HG02759 (cell line): ENCODE data around the gene NECAB2.

Experiments used
- ATAC-seq: cut with Tn5 transposase; IDR thresholded peaks from one replicate; pipeline ENCODE4 v1.9.1; 2021; ENCODE audit warnings: mild to moderate bottlenecking, moderate library complexity; ENCODE audit not compliant: unreplicated experiment

The NECAB2 gene

DNA sequence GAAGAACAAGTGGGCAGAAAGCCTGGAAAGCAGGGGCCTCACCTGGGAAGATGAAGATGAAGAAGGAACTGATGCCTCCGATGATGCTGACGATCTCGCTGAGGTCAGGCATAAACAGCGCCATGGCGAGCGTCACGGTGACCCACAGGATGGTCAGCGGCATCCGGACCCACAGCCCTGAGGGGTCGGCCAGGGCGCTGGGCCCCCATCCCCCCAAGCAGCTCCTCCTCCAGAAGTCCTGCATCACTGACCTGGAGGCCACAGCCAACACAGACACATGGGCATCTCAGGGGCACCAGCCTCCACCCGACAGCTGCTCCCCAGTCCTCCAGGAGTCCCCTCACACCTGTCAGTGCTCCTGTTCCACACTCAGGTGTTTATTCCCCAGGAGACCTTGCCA, 48.4 kb downstream of the NECAB2 start:
- ATAC-seq = no peak

DNA sequence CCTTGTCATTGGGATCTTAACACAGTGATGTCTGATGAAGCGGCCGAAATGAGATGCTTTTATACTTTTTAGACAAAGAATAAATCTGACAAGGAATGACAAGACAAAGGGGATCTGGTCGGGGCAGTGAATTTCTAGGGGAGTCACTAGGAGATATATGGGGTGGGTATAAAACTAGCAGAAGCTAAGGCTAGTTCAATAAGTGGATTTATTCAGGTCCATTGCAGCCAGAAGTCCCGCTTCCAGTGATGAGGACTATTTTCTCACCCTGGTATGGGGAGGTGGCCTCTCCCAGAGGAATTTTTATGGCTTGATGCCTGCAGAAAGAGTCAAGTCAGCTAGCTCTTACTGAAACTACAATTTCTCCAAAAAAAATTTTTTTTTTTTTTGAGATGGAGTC, 50.7 kb downstream of the NECAB2 start:
- no peak for ATAC-seq

DNA sequence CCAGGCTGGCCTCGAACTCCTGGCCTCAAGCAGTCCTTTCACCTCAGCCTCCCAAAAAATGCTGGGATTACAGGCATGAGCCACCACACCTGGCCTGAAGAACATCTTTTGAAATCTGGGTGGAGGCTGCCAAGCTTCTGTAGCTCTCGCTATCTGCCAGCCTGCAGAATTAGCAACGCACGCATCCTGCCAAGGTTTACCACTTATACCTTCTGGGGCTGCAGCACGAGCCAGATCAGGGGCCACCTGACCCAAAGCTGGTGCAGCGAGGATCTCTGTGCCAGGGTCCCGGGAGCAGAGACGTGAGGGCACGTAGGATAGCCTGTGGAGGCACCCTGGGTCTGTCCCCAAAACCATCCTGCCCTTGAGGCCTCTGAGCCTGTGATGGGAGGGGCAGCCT, 52.3 kb downstream of the NECAB2 start:
- ATAC-seq = no peak

DNA sequence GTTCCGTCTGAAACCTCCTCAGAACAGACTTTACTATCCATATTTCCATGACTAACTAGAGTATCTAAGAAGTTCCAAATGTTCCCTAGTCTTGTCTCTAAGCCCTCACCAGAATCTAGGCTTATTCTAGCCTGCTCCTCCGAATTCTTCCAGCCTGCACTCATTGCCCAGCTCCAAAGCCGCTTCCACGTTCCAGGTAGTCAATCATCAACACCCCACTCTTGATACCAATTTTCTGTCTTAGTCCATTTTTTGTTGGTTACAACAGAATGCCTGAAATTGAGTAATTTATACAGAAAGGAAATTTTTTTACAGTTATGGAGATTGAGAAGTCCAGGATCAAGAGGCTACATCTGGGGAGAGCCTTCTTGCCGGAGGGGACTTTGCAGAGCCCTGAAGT, 53.4 kb downstream of the NECAB2 start:
- ATAC-seq = no peak

DNA sequence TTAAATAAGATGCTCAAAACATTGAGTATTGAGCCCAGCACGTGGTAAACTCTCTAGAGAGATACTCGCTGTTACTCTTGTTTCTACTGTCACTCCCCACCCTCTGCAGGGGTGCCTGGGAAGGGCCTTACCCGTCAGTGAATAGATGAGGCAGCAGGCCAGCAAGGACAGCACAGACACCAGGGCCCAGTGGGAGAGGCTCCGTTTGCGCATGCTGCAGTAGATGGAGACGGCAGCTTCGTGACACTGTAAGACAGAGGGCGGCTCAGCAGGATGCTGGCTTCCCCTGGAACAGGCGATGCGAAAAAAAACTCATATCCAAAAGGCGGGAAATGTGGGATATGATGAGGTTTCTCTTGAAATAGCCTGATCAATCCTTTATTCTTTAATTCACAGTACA, 54.6 kb downstream of the NECAB2 start:
- no peak for ATAC-seq

DNA sequence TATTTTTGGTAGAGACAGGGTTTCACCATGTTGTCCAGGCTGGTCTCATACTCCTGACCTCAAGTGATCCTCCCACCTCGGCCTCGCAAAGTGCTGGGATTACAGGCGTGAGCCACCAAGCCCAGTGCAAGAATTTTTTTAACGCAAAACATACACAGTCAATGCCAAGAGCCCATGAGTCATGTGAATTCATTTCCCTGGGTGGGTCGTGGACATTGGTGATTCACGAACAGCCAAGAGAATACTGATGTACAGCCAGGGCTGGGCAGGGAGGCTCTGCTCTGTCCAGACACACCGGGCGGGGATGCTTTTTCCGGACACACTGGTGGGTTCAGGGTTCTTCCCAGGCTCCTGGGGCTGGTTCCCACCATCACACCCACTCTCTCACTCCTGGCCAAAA, 56.8 kb downstream of the NECAB2 start:
- no peak for ATAC-seq

DNA sequence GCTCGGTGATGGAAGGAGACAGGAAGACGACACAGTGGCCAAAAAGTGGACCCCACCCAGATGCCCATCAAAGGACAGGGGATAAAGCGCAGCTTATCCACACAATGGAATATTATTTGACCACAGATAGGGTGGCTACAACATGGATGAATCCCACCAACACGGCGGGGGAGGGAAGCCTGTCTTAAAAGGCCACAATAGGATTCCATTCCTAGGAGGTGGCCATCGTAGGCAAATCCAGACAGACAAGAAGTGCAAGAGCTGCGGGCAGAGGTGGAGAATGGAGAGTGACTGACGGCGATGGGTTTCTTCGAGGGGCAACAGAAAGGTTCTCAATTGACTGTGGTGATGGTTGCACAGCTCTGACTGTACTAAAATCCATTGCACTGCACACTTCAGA, 58.6 kb downstream of the NECAB2 start:
- ATAC-seq = no peak

DNA sequence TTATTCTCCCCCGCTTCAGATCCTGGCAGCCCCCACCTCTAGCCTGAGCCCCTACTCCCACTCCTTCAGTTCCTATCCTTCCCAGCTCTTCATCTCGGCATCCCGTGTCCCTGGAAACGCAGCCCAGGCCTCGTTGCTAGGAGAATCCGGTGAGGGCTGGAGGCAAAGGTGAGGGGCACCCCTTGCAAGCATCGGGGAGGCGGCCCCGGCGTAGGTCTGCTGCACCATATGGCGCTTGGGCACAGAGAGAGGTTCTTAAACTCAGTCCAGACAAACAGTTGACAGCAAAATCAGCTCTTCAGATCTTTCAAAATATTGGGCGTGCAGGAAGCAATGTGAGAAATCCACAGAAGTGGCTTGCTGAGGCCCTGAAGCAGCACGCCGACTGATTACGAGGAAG, 59.6 kb downstream of the NECAB2 start:
- no peak for ATAC-seq

DNA sequence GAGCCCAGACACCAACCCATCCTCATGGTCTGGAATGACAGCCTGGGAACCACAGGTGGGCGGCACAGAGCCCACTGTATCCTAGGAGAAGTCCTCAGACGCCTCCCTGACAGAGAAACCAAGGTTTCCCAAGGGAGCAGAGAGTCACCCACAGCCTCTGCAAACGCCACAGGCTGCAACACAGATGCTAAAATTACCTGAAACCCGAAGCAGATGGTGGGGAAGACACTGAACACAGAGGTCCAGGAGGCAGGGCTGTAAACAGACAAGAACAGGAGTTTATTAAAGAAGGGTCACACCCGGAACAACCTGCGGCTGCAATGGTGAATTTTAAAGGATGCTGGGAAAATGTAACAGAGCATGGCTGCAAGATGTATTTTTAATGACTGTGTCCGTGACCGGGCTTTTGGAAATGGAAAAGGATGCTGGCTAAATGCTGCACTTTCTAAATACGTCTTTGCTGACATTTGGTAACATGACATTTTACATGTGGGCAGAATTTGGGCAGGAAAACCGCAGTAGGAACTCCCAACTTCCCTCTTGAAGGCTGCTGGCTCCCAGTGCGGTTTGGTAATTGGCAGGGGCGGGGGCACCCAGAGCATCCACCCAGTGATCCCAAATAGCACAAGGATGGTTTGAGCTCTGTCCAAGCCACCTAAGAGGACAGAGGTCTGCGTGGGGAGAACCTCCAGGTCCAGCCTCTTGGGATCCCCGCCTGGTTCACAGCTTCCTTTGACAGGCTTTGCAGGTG, 61.4 kb downstream of the NECAB2 start:
- ATAC-seq = no peak

DNA sequence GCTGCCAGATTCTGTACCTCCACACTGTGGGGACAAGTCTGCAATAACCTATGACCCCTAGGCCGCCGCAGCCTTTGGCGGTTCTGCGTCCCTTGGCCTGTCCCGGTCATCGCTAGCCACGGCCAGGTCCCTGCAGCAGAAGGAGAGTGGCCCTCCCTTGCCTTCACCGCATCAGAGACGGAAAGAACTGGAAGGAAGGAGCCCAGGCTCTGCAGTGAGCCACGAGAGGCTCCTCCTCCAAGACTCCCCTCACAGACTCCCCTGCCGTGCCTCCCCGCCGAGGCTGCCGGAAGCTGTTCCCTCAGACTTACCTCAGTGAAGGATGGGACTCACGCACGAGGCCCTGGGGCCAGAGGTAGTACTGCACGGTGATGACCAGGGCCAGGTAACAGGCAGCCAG, 63.5 kb downstream of the NECAB2 start:
- ATAC-seq = no peak

DNA sequence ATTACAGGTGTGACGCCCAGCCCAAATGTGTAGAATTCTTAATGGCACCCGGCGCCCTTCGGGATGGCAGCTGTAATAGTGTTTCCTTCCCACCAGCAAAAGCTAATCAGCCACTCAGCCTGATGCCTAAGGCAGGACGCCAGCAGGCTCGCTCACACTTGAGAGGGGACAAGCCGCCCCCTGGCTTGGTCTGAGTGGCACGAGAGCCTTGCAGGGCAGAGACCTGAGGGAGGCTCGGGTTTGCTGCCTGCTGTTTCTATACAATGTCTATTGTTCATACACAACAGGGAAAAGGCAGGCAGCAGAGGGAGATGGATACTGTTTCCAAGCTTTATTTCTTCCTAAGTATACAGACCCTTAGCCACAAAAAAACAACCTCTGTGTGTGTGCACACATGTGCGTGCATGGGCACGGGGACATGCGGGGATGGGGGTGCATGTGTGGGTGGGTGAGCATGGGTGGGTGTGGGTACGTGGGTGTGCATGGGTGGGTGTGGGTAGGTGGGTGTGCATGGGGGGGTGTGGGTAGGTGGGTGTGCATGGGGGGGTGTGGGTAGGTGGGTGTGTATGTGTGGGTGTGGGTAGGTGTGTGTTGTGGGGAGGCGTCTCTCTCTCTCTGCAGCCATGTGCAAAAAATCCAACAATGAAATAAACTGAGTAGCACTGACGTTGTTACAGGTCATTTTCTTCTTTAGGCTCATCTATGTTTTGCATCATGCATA, 64.6 kb downstream of the NECAB2 start:
- no peak for ATAC-seq

DNA sequence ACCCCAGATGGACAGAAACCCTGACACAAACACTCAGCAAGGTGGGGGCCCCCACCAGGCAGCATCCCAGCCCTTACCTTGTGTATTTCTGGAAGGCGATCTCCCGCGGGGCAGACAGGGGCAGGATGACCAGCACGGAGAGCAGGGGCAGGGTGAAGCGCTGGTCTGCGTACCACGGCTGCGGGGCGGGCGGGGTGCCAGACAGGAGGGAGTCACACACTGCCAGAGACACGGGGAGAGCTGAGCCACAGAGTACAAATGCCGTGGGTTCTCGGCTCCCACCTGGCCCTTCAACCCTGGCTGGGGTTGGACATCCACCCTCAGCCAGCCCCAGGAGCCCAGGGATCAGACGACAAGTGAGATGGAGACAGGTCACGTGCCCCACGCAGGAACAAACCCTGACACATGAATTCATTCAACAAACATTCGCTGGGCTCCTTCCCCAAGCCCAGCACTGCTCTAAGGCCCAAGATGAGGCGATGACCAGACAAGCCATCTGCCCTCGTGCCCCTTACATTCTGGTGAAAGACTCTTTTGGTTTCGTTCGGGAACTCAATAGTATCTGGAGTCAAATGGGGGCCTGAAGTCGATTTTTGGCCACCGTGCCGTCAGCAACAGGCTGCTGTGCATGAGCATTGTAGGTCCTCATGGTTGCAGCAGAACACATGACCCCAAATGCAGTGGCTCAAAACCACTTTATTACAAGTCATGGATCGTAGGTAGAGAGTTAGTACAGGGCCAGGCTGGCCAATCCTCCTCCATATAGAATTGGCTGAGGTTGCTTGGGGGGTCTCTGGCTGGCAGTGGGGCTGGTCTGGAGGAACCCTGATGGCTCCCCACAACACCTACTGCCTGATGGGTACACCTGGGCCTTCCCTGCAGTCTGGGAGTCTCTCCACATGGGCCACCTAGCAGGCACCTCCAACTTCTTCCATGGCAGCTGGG, 65.5 kb downstream of the NECAB2 start:
- ATAC-seq = no peak

DNA sequence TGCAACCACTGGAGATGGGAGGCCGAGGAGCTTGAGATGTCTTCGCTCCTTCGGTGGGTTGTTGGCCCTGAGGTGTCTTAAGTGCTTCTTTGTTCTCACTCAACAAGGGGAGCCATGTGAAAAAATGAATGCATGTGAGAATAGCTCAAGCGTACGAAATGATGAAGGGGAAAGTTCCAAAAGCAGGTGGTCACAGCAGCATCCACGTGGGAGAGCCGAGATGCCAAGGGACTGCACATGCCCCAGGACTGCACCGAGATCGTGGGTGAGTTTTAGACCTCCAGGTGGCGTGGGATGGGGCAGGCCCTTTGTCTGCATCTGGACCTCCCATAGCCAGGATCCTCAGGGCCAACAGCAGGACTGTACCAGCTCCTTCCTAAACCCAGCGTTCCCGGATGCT, 66.5 kb downstream of the NECAB2 start:
- ATAC-seq = no peak

DNA sequence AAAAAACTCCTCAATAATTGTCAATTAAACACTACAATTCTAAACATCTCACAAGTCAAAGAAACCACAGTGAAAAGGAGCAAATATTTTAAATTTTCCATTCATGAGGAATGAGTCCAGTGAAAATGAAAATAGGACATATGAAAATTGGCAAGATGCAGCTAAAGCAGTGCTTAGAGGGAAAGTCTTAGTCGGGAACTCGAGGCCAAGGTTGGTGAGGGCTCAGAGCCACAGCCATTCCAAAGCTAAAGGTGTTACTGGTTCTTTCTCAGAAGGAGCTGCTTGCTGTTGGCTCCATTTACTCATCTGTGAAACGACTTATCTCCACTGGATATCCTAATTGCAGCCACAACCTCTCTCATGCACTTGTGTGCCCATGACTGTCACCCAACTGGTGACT, 68.1 kb downstream of the NECAB2 start:
- no peak for ATAC-seq

DNA sequence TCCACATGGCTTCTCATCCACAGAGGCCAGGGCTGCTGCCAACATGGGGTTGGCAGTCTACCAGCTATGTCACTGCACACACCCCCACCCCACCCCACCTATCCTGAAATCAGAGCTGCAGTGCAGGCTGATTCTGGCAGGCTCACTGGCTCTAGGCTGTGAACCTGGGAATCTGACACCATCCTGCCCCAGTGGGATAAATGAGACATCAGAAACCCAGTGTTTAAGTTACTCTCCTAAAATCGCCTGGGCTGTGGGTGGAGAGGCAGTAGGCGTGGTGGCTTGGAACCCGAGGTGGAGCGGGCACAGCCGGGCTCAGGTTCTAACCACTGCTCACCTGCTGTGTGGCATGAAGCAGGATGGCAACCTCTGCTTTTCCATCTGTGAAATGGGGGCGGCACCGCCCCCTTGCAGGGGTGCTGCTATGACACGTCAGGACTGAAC, 69.0 kb downstream of the NECAB2 start:
- ATAC-seq = no peak

DNA sequence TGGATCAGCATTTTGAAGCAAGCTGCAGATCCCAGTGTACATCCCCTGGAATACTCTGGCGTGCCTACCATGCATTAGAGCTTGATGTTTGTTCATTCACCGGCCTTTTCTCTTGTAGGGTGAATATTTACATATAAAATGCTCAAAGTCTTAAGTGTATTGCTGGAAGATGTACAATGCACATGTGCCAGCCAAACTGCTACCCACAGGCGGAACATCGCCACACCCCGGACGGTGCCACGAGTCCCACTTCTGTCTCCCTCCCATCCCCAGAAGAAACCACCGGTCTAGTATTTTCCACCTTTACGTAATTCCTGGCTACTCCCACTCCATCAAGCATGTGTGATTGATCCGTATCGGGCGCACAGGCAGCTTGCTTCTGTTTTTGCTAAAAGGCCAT, 70.4 kb downstream of the NECAB2 start:
- ATAC-seq = no peak

DNA sequence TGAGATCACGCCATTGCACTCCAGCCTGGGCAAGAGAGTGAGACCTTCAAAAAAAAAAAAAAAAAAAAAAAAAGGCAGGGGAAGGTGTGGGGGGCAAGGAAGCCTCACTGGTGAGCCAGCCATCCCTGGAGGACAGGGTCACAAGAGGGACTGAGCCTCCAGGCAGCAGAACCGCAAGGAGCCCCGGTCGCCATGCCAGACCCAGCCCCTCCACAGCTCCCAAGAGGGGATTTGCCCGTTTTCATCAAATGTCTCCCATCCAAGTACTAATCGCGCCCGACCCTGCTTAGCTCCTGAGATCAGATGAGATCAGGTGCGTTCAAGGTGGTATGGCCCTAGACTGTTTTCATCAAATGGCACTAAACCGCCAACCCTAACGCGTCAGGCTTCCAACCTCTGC, 71.7 kb downstream of the NECAB2 start:
- ATAC-seq = no peak

DNA sequence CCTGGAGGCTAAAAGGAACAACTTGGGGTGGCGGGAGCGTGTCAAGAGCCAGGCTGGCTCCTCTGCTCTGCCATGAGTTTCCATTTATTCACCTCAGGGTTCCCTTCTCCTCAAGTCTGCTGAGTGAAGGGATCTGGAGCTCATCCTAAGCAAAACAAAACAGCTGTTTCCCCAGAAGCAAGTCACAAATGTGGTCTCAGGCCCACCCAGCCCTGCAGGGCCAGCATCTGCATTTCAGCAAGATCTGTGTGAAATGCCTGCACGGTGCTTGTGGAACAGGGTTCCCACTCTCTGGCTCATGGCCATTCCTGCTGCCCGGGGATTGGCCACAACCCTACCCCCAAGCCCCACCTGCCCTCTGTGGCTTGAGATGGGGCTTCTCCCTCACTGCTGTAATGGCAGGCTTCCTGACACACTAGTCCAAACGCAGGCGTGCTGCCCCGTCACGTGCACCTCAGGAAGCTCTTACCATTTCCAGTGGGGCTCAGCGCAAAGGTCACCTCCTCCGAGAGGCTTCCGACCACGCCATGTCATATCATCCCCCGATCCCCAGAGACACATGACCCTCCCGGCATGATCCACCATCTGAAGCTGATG, 72.3 kb downstream of the NECAB2 start:
- ATAC-seq = no peak

DNA sequence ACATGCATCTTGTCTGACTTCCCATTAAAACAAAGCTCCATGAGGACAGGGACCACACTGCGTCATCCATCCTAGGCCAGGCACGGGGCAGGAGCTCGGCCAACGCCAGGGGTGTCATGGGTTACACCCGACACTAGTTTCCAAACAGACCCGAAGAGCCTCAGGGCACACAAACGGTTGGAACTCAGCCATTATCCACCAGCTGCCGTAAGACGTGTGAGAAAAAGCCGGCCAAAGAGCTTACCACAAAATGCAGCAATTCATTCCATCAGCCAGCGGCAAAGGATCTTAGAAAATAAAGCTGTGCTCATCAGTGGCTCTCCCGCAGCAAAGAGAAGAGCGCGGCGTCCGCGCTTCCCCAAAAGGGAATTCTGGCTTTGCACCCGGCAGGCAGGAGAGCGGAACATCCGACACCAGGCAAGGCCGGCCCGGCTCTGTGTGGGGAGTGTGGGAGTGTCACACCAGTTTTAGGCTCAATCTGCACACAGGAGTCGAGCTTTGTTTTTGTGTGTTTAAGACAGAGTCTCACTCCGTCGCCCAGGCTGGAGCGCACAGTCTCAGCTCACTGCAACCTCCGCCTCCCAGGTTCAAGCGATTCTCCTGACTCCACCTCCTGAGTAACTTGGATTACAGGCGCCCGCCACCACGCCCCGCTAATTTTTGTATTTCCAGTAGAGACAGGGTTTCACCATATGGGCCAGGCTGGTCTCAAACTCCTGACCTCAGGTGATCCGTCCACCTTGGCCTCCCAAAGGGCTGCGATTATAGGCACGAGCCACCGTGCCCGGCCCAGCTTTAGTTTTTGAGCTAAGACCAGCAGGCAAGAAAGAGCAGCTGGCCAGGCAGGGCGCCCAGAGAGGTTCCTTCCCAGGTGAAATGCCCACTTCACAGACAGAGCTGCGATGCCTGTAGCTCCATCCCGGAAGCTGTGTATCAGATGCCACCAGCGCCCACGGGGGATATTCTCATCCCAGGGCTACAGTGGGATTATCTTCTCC, 73.1 kb downstream of the NECAB2 start:
- ATAC-seq = no peak

DNA sequence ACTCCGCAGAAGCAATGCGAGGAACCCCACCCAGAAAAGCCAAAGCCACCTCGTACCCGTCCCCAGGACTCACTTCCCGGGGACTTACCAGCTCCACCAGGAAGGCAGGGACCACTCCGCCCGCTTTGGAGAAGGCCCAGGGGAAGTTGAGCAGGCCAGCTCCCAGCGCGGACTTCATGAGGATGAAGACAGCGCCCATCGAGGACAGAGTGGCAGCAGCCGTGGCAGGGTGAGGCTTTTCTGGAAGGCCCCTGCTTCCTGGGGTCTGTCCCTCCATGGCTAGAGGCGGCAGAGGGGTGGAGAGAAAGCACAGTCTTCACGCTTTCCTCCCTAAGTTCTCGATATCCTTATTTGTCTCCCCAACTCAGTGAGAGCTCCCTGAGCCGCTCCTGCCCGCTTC, 73.8 kb downstream of the NECAB2 start:
- ATAC-seq = no peak
